HG02678 (cell line): ENCODE measurements around the gene EPM2A.
A peak's percentile ranks its signal among the peaks of the same experiment; 100 is the strongest.
"Not testable (repeated sequence)": the region's sequence is repeated elsewhere in the genome, so short reads cannot be mapped to it uniquely, and the experiment has no call there.

ENCODE experiments used
- ATAC-seq: cut with Tn5 transposase; IDR thresholded peaks from one replicate; pipeline ENCODE4 v1.9.1; 2021; ENCODE audit warnings: mild to moderate bottlenecking, moderate library complexity; ENCODE audit not compliant: unreplicated experiment

EPM2A gene

GRCh38 chr6:145735356-145736165, at the start of gene EPM2A:
EPM2A (minus strand) TSS chr6:145735520; CDS start chr6:145735498, 22 bp downstream.
- ATAC-seq: peak; percentile 76

- ATAC-seq: peak; percentile 90
Measured at GRCh38 chr6:145784683-145785082, 49.4 kb upstream of the EPM2A start.

- no peak for ATAC-seq
Measured at GRCh38 chr6:145783796-145784195, 48.5 kb upstream of the EPM2A start.

- no peak for ATAC-seq
Measured at GRCh38 chr6:145772846-145773245, 37.5 kb upstream of the EPM2A start.

- no peak for ATAC-seq
Measured at GRCh38 chr6:145765449-145765848, 30.1 kb upstream of the EPM2A start.

- ATAC-seq: no peak
Measured at GRCh38 chr6:145763742-145764141, 28.4 kb upstream of the EPM2A start.

- peak; percentile 80 for ATAC-seq
Measured at GRCh38 chr6:145761584-145761983, 26.3 kb upstream of the EPM2A start.

- no peak for ATAC-seq
Measured at GRCh38 chr6:145758113-145758512, 22.8 kb upstream of the EPM2A start.

GRCh38 chr6:145756170-145756662, 20.9 kb upstream of the EPM2A start:
- ATAC-seq: no peak

- ATAC-seq: no peak
Measured at GRCh38 chr6:145755682-145756081, 20.4 kb upstream of the EPM2A start.

GRCh38 chr6:145752638-145753037, 17.3 kb upstream of the EPM2A start:
- no peak for ATAC-seq

- ATAC-seq: peak; percentile 93
Measured at GRCh38 chr6:145749632-145750031, 14.3 kb upstream of the EPM2A start.

GRCh38 chr6:145745861-145746260, 10.5 kb upstream of the EPM2A start:
- no peak for ATAC-seq

- no peak for ATAC-seq
Measured at GRCh38 chr6:145744619-145745018, 9.3 kb upstream of the EPM2A start.

GRCh38 chr6:145743332-145743731, 8.0 kb upstream of the EPM2A start:
- ATAC-seq: no peak

GRCh38 chr6:145742472-145742871, 7.2 kb upstream of the EPM2A start:
- not testable (repeated sequence) for ATAC-seq

GRCh38 chr6:145739685-145740084, 4.4 kb upstream of the EPM2A start:
- not testable (repeated sequence) for ATAC-seq

- ATAC-seq: no peak
Measured at GRCh38 chr6:145738265-145738664, 2.9 kb upstream of the EPM2A start.

- no peak for ATAC-seq
Measured at GRCh38 chr6:145736661-145737144, 1.4 kb upstream of the EPM2A start.

- ATAC-seq: peak; percentile 72
Measured at GRCh38 chr6:145734486-145735355, 599 bp downstream of the EPM2A start.

GRCh38 chr6:145733810-145734209, 1.5 kb downstream of the EPM2A start:
- no peak for ATAC-seq
